D721Med (cell line): Measurements from ENCODE around the gene MYCBP.

Experiments used
- DNase-seq: peaks from one replicate; pipeline ENCODE4 v3.0.0; 2011; ENCODE audit warnings: low spot score; ENCODE audit not compliant: insufficient read length
- FAIRE-seq: peaks from 2 replicates; lab custom pipeline; 2011; peaks lifted over from hg19 to GRCh38; lab: Jason Lieb, UNC
- CTCF ChIP-seq: IDR thresholded peaks from 2 replicates; pipeline ENCODE4 v1.5.1; 2012; ENCODE audit warnings: mild to moderate bottlenecking, control low read depth; ENCODE audit not compliant: insufficient read depth; ENCODE audit errors: missing control alignments

Gene MYCBP

DNA sequence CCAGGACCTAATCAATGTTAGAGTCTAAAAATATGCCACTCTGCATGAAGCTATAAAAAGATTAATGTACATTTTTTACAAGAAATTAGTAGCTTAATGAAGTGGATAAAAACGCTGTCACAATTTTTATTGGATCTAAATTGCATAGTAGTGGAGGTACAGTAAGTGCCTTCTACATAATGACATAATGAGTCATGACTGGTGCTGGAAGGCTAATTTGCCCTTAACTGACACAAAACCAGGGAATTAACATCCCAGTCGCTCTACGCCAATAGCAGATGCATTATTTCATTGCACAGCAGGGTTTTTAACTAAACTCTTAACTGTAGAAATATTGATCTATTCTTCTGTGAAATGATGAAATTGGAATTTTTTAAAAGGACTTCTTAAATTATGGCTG is 46.9 kb downstream of the MYCBP start:
- TF ChIP-seq CTCF: no peak
- no peak for DNase-seq
- no peak for FAIRE-seq

- FAIRE-seq (no peak), DNase-seq (no peak)
- TF ChIP-seq CTCF: no peak
Measured at GRCh38 chr1:38820860-38821259, 52.3 kb downstream of the MYCBP start.

DNA sequence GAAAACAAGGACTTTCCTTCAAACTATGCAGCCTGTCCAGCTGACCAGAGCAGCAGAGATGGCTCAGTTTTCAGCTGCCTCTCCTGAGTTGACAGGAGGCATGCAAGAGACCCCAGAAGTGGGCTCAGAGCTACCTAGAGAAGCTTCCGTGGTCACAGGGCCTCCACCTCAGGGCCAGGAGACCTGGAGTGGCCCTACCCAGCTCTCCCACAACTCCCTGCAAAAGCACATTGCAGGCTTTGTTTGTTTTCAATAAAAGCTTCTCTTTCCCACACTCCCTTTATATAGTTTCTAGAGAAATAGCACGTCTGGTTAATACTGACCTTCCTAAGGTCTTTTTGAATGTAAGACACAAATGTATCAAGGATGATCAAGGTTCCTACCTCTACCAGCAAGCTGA is 53.6 kb downstream of the MYCBP start:
- FAIRE-seq (no peak), DNase-seq (no peak)
- no peak for TF ChIP-seq CTCF

- DNase-seq: no peak
- no peak for FAIRE-seq
- no peak for TF ChIP-seq CTCF
Measured at GRCh38 chr1:38819040-38819439, 54.1 kb downstream of the MYCBP start.

DNA sequence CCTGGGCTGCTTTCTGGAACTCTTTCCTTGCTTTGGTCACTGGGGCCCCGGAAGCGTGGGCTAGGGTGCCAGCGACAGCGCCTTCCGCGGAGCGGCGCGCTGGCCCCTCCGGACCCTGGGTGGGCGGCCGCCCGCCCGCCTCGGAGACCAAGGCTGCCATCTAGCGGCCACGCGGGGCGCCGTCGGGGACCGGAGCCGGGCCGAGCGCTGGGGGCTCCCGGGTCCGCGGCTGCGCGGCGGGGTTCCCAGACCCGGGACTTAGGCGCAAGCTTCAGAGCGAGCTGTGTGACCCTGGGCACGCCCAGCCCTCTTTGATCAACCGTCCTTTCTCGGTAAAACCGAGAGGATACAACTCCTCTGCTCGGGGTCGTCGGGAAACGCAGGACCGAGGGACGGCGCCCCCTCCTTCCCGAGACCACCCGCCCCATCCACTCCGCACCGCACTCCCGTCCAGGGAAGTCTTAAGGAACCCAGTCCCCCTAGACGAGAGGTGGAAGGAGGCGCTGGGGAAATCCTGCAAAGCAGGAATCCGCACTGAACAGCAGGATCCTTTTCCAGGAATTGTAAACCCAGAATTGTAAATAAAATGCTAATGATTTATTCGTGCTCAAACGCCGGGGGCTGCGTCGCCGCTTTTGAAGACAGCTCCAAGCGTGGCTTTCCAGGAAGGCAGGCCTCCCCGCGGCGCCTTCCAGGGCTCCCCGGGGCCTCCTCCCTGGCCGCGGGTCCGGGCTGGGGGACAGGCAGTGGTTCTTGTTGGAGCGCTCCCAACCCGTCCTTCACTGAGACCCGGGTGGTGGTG is 54.8 kb downstream of the MYCBP start:
- FAIRE-seq: no peak
- peak; percentile 75 for DNase-seq
- TF ChIP-seq CTCF: peak; percentile 66

DNA sequence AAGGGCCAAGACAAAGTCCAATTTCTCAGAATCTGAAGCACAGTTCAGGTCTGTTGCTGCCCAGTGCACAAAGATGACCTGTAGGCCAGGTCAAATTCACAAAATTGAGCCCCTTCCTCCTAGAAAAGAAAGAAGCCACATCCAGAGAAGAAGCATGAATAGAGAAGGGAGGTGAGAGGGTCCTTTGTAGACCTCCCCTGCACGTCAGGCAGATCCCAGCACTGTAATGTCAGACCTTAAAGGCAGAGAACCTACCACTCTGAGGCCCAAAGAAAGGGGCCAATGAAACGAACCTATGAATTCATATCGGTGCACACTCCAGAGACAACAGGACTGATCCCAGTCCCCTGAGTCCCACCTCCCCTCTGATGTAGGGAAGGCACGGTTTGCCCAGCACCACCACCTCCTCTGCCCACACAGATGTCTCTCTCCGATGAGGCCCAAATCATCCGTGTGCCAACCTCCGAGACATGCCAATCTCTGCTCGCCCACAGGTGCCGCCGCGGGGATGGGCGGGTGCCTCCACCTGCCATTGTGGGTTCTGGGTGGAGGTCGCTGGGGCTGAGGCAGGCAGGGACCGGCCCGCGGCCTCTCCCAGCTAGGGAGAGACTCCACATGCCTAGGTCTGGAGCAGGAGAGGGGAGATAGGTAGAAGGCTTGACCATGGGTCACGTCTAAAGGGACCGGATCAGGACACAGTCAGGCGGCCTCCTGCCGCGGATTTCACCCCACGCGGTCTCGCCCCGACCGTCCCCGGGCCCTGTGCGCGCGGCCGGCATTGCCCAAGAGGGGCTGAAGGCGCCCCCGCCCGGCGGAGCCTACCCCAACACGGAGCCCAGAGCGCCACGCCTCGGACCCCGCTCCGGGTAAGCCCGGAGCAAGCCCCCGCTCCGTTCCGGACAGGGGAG is 55.6 kb downstream of the MYCBP start:
- FAIRE-seq (no peak), DNase-seq (peak; percentile 37)
- TF ChIP-seq CTCF: no peak
